Activated CD8-positive, alpha-beta memory T cell treated with anti-CD3 and anti-CD28 coated beads, Interleukin-2, amount 50 U/mL, for 24 hours (primary cell): Measurements from ENCODE around the gene FGF5.
"Not testable (repeated sequence)": the region's sequence is repeated elsewhere in the genome, so short reads cannot be mapped to it uniquely, and the experiment has no call there.

Experiments used
- DNase-seq: peaks from one replicate; pipeline ENCODE4 v3.0.0-alpha.2; 2020; ENCODE audit errors: extremely low read depth

Gene FGF5

GRCh38 chr4:80253510-80253909 lies 13.0 kb upstream of the FGF5 start:
- no peak for DNase-seq

GRCh38 chr4:80254114-80254513 lies 12.3 kb upstream of the FGF5 start:
- no peak for DNase-seq

DNA sequence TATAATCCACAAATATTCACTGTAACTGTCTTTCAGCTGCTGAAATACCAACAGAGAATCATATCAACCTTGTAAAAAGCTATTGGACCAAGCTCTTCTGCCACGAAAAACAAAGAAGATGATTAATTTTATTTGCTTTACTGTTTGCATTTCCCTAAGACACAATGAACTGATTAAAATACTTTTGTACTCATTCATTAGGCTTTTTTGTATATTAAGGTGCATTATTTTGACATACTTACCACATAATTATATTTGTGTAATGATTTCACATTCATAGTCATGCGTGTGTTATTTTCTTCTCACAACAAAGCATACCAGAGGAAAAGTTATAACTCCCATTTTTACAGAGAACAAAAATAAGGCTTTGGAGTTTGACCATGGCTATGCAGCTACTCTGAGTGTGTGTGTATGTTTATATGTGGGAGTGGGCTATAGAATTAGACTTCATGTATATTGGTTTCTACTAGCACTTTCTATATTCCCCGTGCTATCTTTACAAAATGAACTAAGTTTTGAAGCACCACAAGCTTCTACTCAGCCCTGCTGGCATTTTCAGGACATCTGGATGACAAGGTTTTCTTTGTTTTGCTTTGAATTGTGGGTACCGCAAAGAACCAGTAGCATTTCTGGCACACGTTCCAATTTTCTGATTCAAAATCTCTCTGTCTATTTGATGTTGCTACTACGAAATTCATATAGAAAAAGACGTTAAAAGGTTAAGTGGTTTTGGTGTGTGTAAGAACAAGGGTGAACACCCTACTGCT lies 11.0 kb upstream of the FGF5 start:
- DNase-seq, result no peak

GRCh38 chr4:80257851-80258250 lies 8.6 kb upstream of the FGF5 start:
- DNase-seq, result no peak

- no peak for DNase-seq
These were observed 7.5 kb upstream of the FGF5 start for GRCh38 chr4:80259012-80259411.

DNA sequence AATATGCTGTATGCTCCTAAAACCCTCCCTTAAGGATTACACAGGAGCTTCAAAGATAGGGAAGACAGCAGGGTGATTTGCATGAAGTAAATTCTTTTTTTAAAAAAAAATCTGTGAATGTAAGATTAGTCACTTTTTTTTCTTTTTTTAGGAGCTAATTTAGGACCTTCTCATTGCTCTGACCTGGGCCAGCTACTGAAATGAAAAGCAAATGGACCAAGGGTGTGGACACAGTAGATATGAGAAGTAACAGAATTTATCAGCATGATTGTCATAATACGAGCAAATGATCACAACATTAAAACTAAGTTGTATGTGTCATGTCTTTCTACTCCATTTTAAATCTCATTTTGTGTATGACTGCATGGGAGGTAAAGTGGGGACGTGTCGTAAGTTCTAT lies 6.6 kb upstream of the FGF5 start:
- no peak for DNase-seq

- DNase-seq, result no peak
These were observed 4.4 kb upstream of the FGF5 start for GRCh38 chr4:80261989-80262600.

GRCh38 chr4:80263541-80264351 lies 2.7 kb upstream of the FGF5 start:
- DNase-seq, result no peak

- no peak for DNase-seq
These were observed 2.2 kb upstream of the FGF5 start for GRCh38 chr4:80264352-80264647.

DNA sequence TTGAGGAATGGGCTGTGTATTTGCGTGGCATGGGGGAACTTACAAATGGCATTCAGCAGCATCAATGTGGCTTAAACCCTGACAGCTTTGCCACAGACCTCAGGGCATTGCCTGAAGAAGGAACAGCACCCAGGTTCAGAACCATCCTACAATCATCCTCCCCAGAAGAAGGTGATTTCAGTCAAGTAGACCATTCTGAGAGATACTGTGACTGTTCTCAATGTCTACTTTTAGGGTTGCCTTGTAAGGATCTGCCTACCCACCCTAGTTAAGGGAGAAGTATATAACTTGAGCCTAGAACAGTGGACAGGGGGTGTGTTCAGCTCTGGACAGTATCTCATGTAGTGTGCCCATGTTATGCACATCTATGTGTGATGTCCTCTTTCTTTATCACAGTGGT lies 1.6 kb upstream of the FGF5 start:
- DNase-seq, result no peak

GRCh38 chr4:80265571-80266252 lies 752 bp upstream of the FGF5 start:
- DNase-seq, result no peak

GRCh38 chr4:80266902-80267380 lies 477 bp downstream of the FGF5 start:
- DNase-seq, result no peak

DNA sequence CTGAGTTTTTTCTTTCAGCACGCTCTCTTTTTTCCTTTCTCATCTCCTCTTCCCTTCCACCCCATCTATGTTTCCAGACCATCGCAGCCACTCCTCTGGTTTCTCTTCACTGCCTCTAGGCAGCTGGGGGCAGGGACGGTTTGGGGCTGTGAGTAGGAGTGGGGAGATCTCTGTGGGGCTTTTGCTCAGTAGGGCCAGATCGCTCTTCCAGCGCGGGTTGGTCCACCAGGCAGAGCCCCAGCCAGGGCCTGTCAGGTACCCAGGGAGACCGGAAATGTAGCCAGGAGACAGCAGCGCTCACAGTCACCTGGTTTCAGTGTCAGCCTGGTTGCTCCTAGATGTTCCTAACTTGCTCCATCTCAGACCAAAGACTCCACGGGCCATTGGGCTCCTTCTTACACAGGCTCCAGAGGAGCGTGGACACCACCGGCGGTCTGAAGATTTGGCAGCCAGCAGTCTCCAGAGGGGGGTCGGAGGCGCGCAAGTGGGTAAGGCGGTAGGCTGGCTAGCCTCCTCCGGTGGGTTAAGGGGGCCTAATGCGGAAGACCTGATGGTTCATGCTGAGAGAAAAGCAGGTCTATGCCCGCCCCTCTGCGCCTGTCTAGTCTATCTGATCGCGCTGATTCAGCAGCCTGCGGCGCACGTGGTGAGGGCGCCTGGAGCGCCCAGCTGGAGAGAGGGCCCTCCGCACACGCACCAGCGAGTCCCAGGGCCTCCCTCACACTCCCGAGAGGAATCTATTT lies 1.8 kb downstream of the FGF5 start:
- DNase-seq, result no peak

DNA sequence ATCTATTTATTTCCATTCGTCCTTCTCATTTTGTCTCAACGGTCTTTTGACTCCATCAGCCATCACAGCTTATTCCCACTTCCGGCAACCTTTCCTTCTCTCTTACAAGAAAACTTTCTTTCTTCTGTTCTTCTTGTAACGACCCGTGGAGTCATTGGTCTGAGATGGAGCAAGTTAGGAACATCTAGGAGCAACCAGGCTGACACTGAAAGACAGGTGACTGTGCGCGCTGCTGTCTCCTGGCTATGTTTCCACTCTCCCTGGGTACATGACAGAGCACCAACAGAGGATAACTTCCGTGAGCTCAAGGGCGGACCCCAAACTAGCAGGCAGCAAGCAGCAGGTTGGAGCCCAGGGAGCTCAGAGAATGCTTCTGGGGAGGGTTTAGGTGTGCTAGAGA lies 2.5 kb downstream of the FGF5 start:
- DNase-seq, result no peak

DNA sequence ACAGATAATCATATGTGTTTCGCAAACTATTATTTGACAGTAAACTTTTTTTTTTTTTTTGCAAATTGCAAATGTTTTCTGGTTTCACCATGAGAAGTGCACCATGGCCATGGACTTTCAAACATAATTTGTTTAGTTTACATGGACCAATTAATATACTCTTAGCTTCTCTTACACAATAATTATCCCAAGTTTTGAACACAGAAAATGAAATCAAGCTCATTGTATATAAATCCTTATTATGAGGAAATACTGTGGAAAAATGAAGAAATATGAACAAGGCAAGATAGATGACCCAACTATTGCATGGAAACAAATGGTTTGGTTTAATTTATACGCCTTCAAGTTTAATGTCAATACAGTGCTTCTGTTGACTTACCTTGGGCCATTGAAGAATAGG lies 3.9 kb downstream of the FGF5 start:
- DNase-seq, result no peak

GRCh38 chr4:80270868-80271267 lies 4.4 kb downstream of the FGF5 start:
- DNase-seq, result no peak

DNA sequence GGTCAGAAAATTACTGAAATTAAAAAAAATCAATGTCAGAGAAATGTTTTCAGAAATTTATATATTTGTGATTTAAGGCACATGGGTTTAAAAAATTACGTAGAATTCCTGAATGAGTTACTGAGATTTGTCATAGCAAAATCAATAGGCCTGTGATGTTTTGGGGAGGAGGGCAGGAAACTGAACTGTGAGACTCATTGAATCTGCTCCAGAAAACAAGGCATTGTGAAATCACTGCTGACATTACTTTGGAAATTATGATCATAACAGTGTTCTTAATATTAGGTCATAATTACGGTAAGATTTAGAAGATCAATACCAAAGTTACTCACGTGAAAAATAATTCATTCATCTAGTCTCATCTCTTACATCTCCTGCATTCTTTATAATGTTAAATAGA lies 5.3 kb downstream of the FGF5 start:
- DNase-seq, result no peak

DNA sequence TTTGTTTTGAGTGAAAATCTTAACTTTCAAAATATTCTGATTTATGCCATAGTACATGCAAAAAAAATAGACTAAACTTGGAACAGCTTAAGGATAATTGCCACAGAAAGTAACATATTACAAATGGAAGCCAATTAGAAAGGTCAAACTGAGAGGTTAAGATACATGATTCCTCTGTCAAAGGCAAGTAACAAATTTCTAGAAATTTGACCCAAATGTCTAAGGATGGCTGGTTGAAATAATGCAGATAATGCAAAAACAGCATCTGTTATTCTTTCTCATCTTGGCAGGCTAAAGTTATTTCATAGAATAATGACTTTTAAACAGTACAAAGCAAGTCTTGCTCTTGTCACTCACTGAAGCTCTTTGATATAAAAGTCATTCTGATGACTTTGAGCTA lies 10.5 kb downstream of the FGF5 start:
- DNase-seq, result no peak

GRCh38 chr4:80279751-80280150 lies 13.3 kb downstream of the FGF5 start:
- DNase-seq, result no peak

DNA sequence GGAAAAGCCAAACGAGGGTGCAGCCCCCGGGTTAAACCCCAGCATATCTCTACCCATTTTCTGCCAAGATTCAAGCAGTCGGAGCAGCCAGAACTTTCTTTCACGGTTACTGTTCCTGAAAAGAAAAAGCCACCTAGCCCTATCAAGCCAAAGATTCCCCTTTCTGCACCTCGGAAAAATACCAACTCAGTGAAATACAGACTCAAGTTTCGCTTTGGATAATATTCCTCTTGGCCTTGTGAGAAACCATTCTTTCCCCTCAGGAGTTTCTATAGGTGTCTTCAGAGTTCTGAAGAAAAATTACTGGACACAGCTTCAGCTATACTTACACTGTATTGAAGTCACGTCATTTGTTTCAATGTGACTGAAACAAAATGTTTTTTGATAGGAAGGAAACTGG lies 20.0 kb downstream of the FGF5 start:
- DNase-seq, result no peak

DNA sequence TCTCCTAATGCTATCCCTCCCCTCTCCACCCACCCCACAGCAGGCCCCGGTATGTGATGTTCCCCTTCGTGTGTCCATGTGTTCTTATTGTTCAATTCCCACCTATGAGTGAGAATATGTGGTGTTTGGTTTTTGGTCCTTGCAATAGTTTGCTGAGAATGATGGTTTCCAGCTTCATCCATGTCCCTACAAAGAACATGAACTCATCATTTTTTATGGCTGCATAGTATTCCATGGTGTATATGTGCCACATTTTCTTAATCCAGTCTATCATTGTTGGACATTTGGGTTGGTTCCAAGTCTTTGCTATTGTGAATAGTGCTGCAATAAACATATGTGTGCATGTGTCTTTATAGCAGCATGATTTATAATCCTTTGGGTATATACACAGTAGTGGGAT lies 24.2 kb downstream of the FGF5 start:
- not testable (repeated sequence) for DNase-seq

DNA sequence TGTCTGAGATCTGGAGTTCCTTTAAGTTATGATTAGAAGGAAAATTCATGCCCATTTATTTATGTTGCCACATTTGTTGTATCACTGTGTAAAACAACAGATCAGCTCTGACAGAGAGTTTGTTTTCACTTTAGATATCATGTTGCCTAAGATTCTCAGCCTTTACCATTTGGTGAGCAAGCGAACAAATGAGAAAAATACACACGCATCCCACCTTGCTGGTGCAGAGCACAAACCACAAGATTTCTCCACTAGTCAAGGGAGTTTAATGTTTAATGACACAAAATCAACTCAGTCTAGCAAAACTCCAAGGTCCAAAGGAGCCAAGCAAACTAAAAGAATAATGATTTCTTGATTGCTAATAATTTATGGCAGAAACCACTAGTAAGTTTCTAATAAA lies 27.7 kb downstream of the FGF5 start:
- no peak for DNase-seq
